ENCODE data around the gene DRAXIN.

- TF ChIP-seq FOXK2 (IDR thresholded peaks at IDR 0.05) (no peak), BHLHE40 (IDR thresholded peaks at IDR 0.05; ENCODE audit: borderline replicate concordance) (no peak), SP1 (IDR thresholded peaks at IDR 0.05) (no peak)
Measured at GRCh38 chr1:11700601-11701467, 9.3 kb downstream of the DRAXIN start.
